Cerebellar cortex (tissue), 1 donor: ENCODE results near the gene RAP1GAP.
"Not testable (repeated sequence)": the region's sequence is repeated elsewhere in the genome, so short reads cannot be mapped to it uniquely, and the experiment has no call there.

Experiments used
- DNase-seq: peaks from one replicate; pipeline ENCODE4 v3.0.0-alpha.2; 2015; ENCODE audit warnings: low spot score

Gene RAP1GAP

DNA sequence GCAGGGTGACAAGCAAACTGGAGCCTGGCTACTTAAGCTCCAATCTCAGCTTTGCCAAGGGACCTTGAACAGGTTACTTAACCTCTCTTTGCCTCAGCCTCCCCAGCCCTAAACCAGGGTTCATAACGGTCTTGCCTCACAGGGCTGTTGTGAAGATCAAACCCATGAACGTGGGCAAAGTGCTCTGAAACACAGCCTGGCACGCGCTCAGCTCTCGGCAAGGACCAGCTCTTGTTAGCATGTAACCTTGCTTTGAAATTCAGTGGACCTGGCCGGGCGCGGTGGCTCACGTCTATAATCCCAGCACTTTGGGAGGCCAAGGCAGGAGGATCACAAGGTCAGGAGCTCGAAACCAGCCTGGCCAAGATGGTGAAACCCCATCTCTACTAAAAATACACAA, 24.8 kb downstream of the RAP1GAP start:
- no peak for DNase-seq

DNA sequence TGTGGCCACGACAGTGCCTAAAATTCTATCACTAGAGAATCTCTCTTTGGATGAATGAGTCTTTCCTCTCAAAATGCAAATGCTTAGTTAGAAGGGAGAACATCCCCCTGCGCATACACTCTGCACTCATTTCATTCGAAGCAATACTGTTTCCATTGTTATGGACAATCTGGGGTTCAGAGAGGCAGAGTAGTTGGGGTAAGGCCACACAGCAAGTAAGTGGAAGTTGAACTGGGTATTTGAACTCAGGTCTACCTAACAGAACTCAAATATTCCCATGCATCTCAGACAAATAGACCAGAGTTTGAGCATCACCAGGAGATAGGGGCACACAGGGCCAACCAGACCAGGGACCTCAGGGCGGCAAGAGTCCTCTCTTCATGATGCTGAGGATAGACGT, 25.5 kb downstream of the RAP1GAP start:
- DNase-seq, result no peak

- DNase-seq, result no peak
Measured at GRCh38 chr1:21641967-21642739, 27.0 kb downstream of the RAP1GAP start.

GRCh38 chr1:21641537-21641936, 27.6 kb downstream of the RAP1GAP start:
- DNase-seq, result no peak

DNA sequence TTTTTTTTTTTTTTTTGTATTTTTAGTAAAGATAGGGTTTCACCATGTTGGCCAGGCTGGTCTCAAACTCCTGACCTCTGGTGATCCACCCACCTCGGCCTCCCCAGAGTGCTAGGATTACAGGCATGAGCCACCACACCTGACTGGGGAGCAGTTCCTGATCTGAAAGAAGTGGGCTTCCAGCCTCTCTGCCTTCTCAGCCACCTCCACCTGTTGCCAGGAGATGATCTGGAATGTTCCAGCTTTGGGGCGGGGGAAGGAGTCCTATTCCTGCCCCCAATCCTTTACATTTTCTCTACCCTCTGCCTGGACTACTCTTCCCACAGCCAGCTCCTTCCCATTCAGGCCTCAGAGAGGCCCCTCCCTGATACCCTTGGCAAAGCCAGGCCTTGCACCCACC, 28.1 kb downstream of the RAP1GAP start:
- no peak for DNase-seq

DNA sequence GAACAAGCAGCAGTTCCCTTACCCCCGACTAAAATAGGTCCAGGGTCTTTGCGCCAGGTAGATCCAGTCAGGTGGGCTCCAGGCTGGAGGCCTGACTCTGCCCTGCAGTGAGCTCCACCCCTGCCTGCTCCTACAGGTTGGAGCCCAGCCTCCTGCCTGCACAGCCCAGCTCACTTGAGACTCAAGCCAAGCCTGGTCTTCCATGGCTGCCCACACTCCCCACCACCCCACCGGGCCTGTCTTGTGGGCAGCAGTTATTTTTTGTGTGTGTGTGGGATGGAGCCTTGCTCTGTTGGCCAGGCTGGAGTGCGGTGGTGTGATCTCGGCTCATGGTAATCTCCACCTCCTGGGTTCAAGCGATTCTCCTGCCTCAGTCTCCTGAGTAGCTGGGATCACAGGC, 28.5 kb downstream of the RAP1GAP start:
- no peak for DNase-seq

- DNase-seq, result no peak
Measured at GRCh38 chr1:21639594-21640041, 29.5 kb downstream of the RAP1GAP start.

GRCh38 chr1:21638531-21639341, 30.4 kb downstream of the RAP1GAP start:
- no peak for DNase-seq

DNA sequence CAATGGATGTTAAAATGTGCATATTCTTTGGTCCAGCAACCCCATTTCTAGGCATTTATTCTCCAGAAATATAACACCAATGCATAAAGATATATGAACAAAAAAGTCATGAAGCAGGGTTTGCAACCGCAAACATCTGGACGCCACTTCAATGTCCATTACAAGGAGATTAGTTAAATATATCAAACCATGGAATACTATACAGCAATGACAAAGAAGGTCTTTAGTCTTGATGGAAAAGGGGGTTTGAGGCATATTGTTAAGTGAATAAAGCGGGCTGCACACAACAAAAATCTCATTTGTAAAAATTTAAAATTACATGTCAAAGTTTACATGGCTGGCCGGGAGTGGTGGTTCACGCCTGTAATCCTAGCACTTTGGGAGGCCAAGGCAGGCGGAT, 31.6 kb downstream of the RAP1GAP start:
- no peak for DNase-seq

- DNase-seq, result no peak
Measured at GRCh38 chr1:21636029-21636428, 33.1 kb downstream of the RAP1GAP start.

- DNase-seq, result no peak
Measured at GRCh38 chr1:21634806-21635535, 34.2 kb downstream of the RAP1GAP start.

DNA sequence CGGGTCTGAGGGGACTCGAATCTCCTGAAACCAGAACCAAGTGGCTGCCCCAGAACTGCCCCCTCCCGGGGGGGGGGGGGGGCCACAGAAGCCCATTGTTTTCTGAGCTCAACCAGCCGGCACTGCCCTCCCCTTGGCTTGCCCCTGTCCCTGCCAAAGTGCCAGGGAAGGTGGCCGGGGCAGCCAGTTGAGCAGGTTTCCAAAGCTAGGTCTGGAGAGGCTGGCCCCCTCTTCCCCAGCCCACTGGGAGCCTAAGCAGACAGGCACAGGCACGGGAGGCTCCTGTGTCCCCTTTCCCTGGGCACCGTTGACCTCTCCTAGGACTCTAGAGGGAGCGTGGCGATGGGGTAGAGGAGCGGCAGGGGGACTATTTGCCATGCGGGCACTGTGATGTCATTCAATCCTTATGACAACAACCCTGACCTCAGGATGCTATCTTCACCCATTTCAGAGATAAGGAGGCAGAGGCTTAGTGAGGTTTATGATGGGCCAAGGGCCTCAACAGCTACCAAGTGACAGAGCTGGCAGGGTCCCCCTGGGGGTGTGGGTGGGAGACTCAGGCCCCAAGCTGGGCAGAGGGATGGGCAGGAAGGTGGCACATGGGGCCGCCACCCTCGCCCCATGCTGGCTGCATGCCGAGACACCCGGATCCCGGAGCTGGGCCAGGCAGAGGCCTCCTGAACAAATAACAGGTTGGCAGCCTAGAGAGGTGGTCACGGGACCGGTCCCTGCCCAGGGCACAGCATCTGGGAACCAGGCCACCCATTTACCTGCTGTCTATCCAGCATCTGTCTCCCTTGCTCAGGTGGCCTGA, 35.0 kb downstream of the RAP1GAP start:
- DNase-seq, result no peak

DNA sequence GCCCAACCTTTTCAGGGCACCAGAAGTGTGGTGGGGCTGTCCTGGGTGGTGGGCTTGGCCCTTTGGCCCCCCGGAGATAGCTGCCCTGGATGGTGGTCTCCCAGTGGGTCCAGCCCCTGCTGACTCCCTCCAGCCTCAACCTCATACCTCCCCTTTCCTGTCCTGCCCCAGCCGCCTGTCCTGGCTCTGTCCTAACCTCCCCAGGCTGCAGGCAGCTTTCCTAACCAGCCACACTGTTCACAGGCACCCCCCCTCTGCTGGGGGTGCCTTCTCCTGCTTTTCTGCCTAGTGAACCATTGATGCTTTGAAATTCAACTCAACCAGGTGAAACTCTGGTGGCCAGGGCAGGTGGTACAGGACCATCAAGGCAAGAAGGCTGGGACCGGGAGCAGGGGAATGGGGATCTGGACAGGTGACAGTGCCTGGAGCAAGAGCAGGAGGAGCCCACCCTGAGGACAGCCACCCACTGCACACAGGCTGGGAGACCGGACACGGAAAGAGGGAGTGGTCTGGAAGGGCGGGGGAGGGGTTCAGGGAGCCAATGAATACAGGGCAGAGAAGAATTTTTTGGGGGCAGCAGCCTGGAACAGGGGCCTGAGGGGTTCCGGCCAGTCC, 35.9 kb downstream of the RAP1GAP start:
- DNase-seq, result no peak

GRCh38 chr1:21631944-21632887, 36.9 kb downstream of the RAP1GAP start:
- DNase-seq, result no peak

DNA sequence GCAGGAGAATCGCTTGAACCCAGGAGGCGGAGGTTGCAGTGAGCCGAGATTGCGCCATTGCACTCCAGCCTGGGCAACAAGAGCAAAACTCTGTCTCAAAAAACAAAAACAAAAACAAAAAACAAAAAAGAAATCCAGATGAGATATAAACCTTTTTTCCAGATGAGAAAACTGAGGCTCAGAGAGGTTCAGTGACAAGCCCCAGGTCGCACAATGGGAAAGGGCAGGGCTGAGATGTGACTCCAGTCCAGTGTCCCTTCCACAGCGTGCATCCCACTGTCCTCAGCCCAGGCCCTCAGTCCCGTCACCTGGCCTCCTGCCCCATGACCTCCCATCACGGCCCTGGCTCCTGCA, 37.6 kb downstream of the RAP1GAP start:
- not testable (repeated sequence) for DNase-seq

DNA sequence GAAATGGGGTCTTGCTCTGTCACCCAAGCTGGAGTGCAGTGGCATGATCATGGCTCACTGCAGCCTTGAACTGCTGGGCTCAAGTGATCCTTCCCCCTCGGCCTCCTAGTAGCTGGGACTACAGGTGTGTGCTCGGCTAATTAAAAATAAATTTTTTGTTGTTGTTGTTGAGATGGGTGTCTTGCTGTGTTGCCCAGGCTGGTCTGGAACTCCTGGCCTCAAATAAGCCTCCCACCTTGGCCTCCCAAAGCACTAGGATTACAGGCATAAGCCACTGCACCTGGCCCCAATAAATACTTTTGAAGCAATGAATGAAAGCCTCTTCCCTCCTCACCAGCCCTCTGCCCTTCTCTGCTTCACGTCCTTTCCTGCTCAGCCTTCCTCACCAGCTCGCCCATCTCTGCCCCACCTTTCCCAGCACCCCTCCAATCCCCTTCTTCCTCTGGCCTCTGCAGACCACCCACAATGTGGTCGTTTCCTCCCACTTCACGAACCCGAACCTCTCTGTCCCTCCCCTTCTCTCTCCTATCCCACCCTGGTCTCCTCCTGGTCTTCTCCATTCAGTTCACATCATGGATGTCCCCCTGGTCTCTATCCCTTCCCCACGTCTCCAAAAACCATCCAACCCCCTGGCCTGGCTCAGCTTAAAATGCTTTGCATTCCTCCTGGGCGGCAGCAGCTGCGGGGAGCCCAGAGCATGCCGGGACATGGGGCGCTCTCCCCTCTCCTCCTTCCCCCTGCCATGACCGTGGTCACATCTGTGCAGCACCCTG, 38.4 kb downstream of the RAP1GAP start:
- no peak for DNase-seq

DNA sequence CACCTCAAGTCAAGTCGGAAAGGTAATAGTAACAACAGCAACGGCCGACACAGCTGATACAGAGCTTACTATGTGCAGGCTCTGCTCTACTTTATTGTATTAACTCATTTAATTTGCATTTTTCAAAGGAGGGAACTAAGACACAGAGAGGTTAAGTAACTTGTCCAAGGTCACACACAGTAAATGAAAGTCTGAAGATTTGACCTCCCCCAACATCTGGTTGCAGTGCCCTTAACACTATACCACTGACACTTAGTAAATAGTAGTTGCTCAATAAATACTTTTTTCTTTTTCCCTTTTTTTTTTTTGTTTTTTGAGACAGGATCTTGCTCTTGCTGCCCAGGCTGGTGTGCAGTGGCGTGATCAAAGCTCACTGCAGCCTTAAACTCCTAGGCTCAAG, 39.2 kb downstream of the RAP1GAP start:
- DNase-seq, result no peak

DNA sequence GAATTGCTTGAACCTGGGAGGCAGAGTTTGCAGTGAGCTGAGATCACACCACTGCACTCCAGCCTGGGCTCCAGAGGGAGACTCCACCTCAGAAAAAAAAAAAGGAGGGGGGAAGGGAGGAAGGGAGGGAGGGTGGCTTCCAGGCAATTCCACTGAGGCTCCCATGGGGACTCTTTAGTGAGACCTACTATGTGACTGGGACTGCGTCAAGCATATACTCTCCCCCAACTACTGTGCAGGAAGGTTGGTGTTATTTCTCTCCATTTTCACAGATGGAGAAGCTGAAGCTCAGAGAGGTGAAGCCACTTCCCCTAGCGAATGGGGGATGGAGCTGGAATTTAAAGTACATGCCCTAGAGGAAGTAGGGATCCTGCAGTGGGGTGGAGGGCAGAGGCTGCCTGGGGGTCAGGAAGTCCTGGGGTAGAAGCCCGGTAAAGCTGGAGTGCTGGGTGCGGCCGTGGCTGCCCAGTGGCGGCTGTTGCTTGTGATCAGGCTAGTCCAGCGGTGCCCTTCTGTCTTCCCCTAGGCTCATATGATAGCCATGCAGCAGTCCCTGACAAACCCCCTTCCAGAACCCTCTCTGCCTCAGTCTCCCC, 40.3 kb downstream of the RAP1GAP start:
- no peak for DNase-seq

- no peak for DNase-seq
Measured at GRCh38 chr1:21626921-21627339, 42.2 kb downstream of the RAP1GAP start.
